Osteocyte (in vitro differentiated cells): ENCODE results near the gene ZNF736. TPM values are rescaled to one million over a fixed set of nuclear protein-coding genes. Genes with fewer than 3 reads are reported as not detected.
"Not testable (repeated sequence)": the region's sequence is repeated elsewhere in the genome, so short reads cannot be mapped to it uniquely, and the experiment has no call there.

ENCODE experiments used
- DNase-seq: peaks from one replicate; pipeline ENCODE4 v3.0.0; 2021; ENCODE audit warnings: mixed read lengths; ENCODE audit not compliant: unreplicated experiment; ENCODE audit errors: extremely low spot score
- H3K27ac Mint-ChIP-seq: one replicate; pipeline ENCODE4 v1.8.0; 2021; ENCODE audit warnings: mild to moderate bottlenecking, mixed read lengths; ENCODE audit not compliant: unreplicated experiment
- H3K27me3 Mint-ChIP-seq: one replicate; pipeline ENCODE4 v1.8.0; 2021; ENCODE audit warnings: mixed read lengths; ENCODE audit not compliant: unreplicated experiment
- H3K36me3 Mint-ChIP-seq: one replicate; pipeline ENCODE4 v1.8.0; 2021; ENCODE audit warnings: mixed read lengths; ENCODE audit not compliant: unreplicated experiment
- H3K4me1 Mint-ChIP-seq: one replicate; pipeline ENCODE4 v1.8.0; 2021; ENCODE audit warnings: mixed read lengths; ENCODE audit not compliant: unreplicated experiment
- H3K4me3 Mint-ChIP-seq: one replicate; pipeline ENCODE4 v1.8.0; 2021; ENCODE audit warnings: mild to moderate bottlenecking, moderate library complexity, mixed read lengths; ENCODE audit not compliant: unreplicated experiment
- H3K9me3 Mint-ChIP-seq: one replicate; pipeline ENCODE4 v1.8.0; 2021; ENCODE audit warnings: mixed read lengths; ENCODE audit not compliant: unreplicated experiment
- CTCF ChIP-seq: fragments of 200-600 bp; sonication (generic); IDR thresholded peaks from 2 replicates; pipeline ENCODE4 v1.5.0; 2021; ENCODE audit warnings: antibody characterized with exemption, mild to moderate bottlenecking, moderate library complexity
- long read RNA-seq: library from polyadenylated mRNA; unstranded; transcript quantifications from one replicate; pipeline ENCODE4 v2.0.0, GENCODE V29; 2021
- total RNA-seq: library from RNA; stranded (reverse); gene quantifications from 2 replicates; pipeline ENCODE4 v1.2.1, GENCODE V29; 2021

The ZNF736 gene
- not detected in 2 replicates for total RNA-seq
- long read RNA-seq, result 0 reads

GRCh38 chr7:64313740-64314491, at the start of gene ZNF736:
Gene ZNF736, plus strand, starts transcription at chr7:64313961. Its CDS starts 190 bp downstream, at chr7:64314151.
- H3K27ac Mint-ChIP-seq, result no peak within 1 kb of the TSS
- H3K27me3 Mint-ChIP-seq, result no peaks in the 10 kb centered on the region
- no peaks in the 10 kb centered on the region for H3K4me1 Mint-ChIP-seq
- H3K4me3 Mint-ChIP-seq, result no peak within 1 kb of the TSS
- no peak for TF ChIP-seq CTCF
- peaks cover 28% of the 10 kb centered on the region for H3K9me3 Mint-ChIP-seq
- no peaks in the 10 kb centered on the region for H3K36me3 Mint-ChIP-seq
- DNase-seq, result no peak

GRCh38 chr7:64266341-64266919, 47.3 kb upstream of the ZNF736 start:
- Mint-ChIP-seq H3K4me1 (no peaks in the 10 kb centered on the region), H3K9me3 (peaks cover 40% of the 10 kb centered on the region), H3K27ac (no peak overlapping the region), H3K27me3 (no peaks in the 10 kb centered on the region), H3K36me3 (no peaks in the 10 kb centered on the region), H3K4me3 (no peak overlapping the region)
- DNase-seq, result no peak
- TF ChIP-seq CTCF, result no peak

GRCh38 chr7:64277630-64278029, 36.1 kb upstream of the ZNF736 start:
- Mint-ChIP-seq H3K36me3 (no peaks in the 10 kb centered on the region), H3K9me3 (peaks cover 37% of the 10 kb centered on the region), H3K4me1 (no peaks in the 10 kb centered on the region), H3K27ac (no peak overlapping the region), H3K27me3 (no peaks in the 10 kb centered on the region), H3K4me3 (no peak overlapping the region)
- DNase-seq, result no peak
- TF ChIP-seq CTCF, result no peak

GRCh38 chr7:64294701-64295420, 18.9 kb upstream of the ZNF736 start:
- no peak overlapping the region for H3K27ac Mint-ChIP-seq
- no peaks in the 10 kb centered on the region for H3K36me3 Mint-ChIP-seq
- TF ChIP-seq CTCF, result no peak
- H3K27me3 Mint-ChIP-seq, result no peaks in the 10 kb centered on the region
- DNase-seq, result peak; percentile 51
- peaks cover 46% of the 10 kb centered on the region for H3K9me3 Mint-ChIP-seq
- H3K4me3 Mint-ChIP-seq, result no peak overlapping the region
- no peaks in the 10 kb centered on the region for H3K4me1 Mint-ChIP-seq

- H3K36me3 Mint-ChIP-seq, H3K27ac Mint-ChIP-seq, H3K4me1 Mint-ChIP-seq, H3K27me3 Mint-ChIP-seq, DNase-seq, H3K4me3 Mint-ChIP-seq: not testable (repeated sequence)
- H3K9me3 Mint-ChIP-seq, result peaks cover 54% of the 10 kb centered on the region
Measured at GRCh38 chr7:64297418-64297817, 16.3 kb upstream of the ZNF736 start.
